HG03354 (cell line): ENCODE results near the gene ACACB.
"Not testable (repeated sequence)": the region's sequence is repeated elsewhere in the genome, so short reads cannot be mapped to it uniquely, and the experiment has no call there.

ENCODE experiments used
- ATAC-seq: cut with Tn5 transposase; IDR thresholded peaks from one replicate; pipeline ENCODE4 v1.9.1; 2021; ENCODE audit warnings: mild to moderate bottlenecking; ENCODE audit not compliant: unreplicated experiment, poor library complexity, severe bottlenecking

The ACACB gene

GRCh38 chr12:109166371-109166770, 50.0 kb downstream of the ACACB start:
- ATAC-seq: no peak

- ATAC-seq: no peak
Measured at GRCh38 chr12:109167781-109168180, 51.4 kb downstream of the ACACB start.

GRCh38 chr12:109169262-109169661, 52.9 kb downstream of the ACACB start:
- ATAC-seq: no peak

GRCh38 chr12:109169686-109170085, 53.3 kb downstream of the ACACB start:
- ATAC-seq: no peak

- no peak for ATAC-seq
Measured at GRCh38 chr12:109170324-109170723, 53.9 kb downstream of the ACACB start.

GRCh38 chr12:109172787-109173186, 56.4 kb downstream of the ACACB start:
- not testable (repeated sequence) for ATAC-seq

GRCh38 chr12:109173443-109174240, 57.3 kb downstream of the ACACB start:
- no peak for ATAC-seq

- ATAC-seq: no peak
Measured at GRCh38 chr12:109174468-109174867, 58.1 kb downstream of the ACACB start.

- ATAC-seq: no peak
Measured at GRCh38 chr12:109178532-109178931, 62.1 kb downstream of the ACACB start.

- ATAC-seq: no peak
Measured at GRCh38 chr12:109179927-109180326, 63.5 kb downstream of the ACACB start.

GRCh38 chr12:109182041-109182839, 65.9 kb downstream of the ACACB start:
- no peak for ATAC-seq

- ATAC-seq: no peak
Measured at GRCh38 chr12:109185441-109185840, 69.1 kb downstream of the ACACB start.

- no peak for ATAC-seq
Measured at GRCh38 chr12:109186993-109187653, 70.7 kb downstream of the ACACB start.

- ATAC-seq: no peak
Measured at GRCh38 chr12:109188108-109188712, 71.8 kb downstream of the ACACB start.

GRCh38 chr12:109189291-109189690, 72.9 kb downstream of the ACACB start:
- ATAC-seq: no peak

- no peak for ATAC-seq
Measured at GRCh38 chr12:109191621-109192250, 75.3 kb downstream of the ACACB start.

- no peak for ATAC-seq
Measured at GRCh38 chr12:109192358-109192757, 76.0 kb downstream of the ACACB start.

GRCh38 chr12:109193896-109194295, 77.5 kb downstream of the ACACB start:
- ATAC-seq: no peak

GRCh38 chr12:109196332-109196731, 79.9 kb downstream of the ACACB start:
- no peak for ATAC-seq

GRCh38 chr12:109197327-109197726, 80.9 kb downstream of the ACACB start:
- no peak for ATAC-seq
